ENCODE results near the gene STK10.

DNA sequence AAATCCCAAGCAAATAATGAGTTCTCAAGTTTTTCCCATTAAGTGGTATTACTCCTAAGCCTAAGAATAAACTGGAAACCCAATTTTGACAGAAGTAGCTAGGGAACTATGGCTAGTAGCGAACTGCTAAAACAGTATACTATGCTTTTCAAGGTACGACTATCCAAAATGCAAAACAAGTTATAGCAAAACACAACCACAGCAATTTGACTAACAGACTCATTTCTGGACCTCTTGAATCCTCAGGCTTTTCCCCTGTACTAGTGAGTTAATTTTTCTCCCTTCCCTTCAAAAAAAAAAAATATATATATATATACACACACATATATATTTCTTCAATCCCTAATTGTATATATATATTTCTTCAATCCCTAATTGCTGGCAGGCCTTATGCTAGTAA lies 188.9 kb downstream of the STK10 start:
- TF ChIP-seq, protein P1, sequence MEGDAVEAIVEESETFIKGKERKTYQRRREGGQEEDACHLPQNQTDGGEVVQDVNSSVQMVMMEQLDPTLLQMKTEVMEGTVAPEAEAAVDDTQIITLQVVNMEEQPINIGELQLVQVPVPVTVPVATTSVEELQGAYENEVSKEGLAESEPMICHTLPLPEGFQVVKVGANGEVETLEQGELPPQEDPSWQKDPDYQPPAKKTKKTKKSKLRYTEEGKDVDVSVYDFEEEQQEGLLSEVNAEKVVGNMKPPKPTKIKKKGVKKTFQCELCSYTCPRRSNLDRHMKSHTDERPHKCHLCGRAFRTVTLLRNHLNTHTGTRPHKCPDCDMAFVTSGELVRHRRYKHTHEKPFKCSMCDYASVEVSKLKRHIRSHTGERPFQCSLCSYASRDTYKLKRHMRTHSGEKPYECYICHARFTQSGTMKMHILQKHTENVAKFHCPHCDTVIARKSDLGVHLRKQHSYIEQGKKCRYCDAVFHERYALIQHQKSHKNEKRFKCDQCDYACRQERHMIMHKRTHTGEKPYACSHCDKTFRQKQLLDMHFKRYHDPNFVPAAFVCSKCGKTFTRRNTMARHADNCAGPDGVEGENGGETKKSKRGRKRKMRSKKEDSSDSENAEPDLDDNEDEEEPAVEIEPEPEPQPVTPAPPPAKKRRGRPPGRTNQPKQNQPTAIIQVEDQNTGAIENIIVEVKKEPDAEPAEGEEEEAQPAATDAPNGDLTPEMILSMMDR (IDR thresholded peaks at IDR 0.05) = no peak
- TF ChIP-seq POLR2A (IDR thresholded peaks at IDR 0.05) = no peak
